HCT116 (cell line): ENCODE measurements around the gene THAP3.

Experiments used
- CEBPB ChIP-seq: IDR thresholded peaks from 2 replicates; pipeline ENCODE4 v1.6.1; 2012; ENCODE audit warnings: low read depth
- CTCF ChIP-seq, 3 experiments: fragments of 200-600 bp in 1 of 3; sonication (generic) in 1 of 3; IDR thresholded peaks in 2 of 3; conservative IDR thresholded peaks in 1 of 3; 2 replicates each; pipeline ENCODE4 v1.5.1; 2012 to 2017; ENCODE audit warnings: low read depth in 2 of 3, low read length in 2 of 3, antibody characterized with exemption in 1 of 3, borderline replicate concordance in 1 of 3, control low read depth in 1 of 3, mild to moderate bottlenecking in 1 of 3, mixed read lengths in 1 of 3, mixed run types in 1 of 3, moderate library complexity in 1 of 3; ENCODE audit not compliant: insufficient read depth in 1 of 3
- EZH2 ChIP-seq: fragments of 200-600 bp; sonication (generic); IDR thresholded peaks from 2 replicates; pipeline ENCODE4 v1.6.1; 2017; ENCODE audit warnings: antibody characterized with exemption, mixed run types
- JUND ChIP-seq: IDR thresholded peaks from 2 replicates; pipeline ENCODE4 v1.6.1; 2012
- POLR2A ChIP-seq: IDR thresholded peaks from 2 replicates; pipeline ENCODE4 v1.7.0; 2011; ENCODE audit warnings: borderline replicate concordance; ENCODE audit not compliant: insufficient read depth, insufficient read length; ENCODE audit errors: extremely low read depth
- SIN3A ChIP-seq: IDR thresholded peaks from 2 replicates; pipeline ENCODE4 v1.6.1; 2012; ENCODE audit warnings: low read depth
- TCF7L2 ChIP-seq: IDR thresholded peaks from 2 replicates; pipeline ENCODE4 v1.7.0; 2011; ENCODE audit warnings: borderline replicate concordance, inconsistent platforms; ENCODE audit not compliant: insufficient read depth, insufficient read length; ENCODE audit errors: extremely low read depth

GRCh38 chr1:6672558-6672957, 47.9 kb downstream of the THAP3 start:
- TF ChIP-seq SIN3A (no peak), CTCF (IDR thresholded peaks at IDR 0.05 in 2 of 3, conservative IDR thresholded peaks at IDR 0.05 in 1 of 3; ENCODE audit: borderline replicate concordance in 1 of 3, insufficient read depth in 1 of 3, low read depth in 2 of 3, low read length in 2 of 3) (no peak), TCF7L2 (no peak), CEBPB (no peak), EZH2 (no peak), JUND (no peak), POLR2A (no peak)
